Fibroblast of skin of scalp (primary cell): ENCODE results near the gene CRHBP.
"Not testable (repeated sequence)": the region's sequence is repeated elsewhere in the genome, so short reads cannot be mapped to it uniquely, and the experiment has no call there.

Experiments used
- DNase-seq: peaks from one replicate; pipeline ENCODE4 v3.0.0-alpha.2; 2013

Gene CRHBP

DNA sequence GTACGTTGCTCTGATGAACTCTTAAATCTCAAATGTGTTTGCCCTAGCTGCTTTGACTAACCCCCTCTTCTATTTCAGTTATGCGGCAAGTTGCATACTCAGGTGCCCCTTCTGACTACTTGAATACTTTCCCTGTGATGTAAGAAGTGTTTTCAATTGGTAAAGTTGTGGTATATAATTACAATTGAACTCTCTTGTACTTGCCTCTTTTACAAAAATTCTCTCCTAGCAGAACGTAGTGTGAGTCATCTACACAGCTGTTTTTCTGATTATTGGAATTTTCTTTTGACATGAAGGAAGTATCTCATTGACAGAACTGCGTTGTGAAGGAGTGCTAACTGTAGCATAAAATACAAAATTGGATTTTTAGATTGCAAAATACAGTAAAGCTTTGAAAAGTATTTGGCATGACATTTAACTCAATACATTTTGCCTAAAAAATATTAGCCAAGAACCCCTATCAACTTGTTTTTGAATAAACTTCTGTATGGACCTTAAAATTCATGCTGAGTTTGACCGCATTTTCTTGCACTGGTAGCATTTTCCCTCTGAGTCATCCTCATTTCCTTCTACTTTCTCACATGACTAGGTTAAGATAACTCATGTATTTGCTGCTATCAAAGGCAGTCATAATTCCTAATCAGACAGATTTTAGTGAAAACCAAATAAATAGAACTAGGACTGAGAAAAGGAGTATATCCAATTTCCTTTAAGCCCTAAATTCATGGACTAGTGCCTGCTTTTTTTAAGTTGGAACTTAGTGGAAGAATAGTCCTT is 6.3 kb downstream of the CRHBP start:
- peak; percentile 59 for DNase-seq

DNA sequence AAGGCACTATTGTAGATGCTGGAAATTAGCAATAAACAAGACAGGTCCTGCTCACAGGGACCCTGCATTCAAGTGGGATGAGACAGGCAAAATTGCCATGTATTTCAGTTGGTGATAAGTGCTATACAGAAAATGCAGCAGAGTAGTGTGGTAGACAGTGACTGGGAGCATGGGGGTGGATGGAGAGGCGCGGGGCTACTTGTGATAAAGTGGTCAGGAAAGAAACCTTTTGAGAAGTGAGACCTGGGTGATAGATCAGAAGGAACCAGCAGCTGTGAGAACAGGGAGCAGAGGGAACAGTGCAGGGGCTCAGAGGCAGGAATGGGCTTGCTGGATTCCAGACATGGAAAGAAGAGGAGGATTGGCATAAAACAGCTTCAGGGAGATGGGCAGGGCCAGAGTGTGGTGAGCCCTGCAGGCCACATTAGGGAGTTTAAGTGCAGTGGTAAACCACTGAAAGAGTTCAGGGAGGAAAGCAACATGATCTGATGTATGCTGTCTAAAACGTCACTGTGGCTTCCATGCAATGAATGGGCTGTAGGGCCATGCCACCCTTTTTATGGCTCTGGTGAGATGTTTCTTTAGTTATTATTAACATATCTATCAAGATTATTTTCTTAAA is 7.3 kb downstream of the CRHBP start:
- DNase-seq: no peak

DNA sequence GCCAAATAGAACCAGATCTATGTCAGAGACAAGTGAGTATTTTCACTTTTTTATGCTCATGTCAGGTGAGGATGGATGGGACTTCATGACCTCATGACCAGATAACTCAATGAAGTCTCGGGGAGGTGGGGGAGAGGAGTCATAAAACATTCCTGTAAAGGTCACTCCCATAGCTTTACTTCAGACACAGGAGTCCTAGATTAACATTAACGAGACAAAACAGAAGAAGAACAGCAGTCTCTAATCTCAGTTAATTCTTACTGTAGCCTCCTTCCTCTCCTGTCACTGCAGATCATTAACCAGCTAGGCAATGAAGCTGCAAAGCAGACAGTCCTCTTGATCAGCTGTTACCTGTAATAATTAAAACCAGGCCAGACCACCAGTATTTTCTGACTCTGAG is 11.2 kb downstream of the CRHBP start:
- DNase-seq: no peak

DNA sequence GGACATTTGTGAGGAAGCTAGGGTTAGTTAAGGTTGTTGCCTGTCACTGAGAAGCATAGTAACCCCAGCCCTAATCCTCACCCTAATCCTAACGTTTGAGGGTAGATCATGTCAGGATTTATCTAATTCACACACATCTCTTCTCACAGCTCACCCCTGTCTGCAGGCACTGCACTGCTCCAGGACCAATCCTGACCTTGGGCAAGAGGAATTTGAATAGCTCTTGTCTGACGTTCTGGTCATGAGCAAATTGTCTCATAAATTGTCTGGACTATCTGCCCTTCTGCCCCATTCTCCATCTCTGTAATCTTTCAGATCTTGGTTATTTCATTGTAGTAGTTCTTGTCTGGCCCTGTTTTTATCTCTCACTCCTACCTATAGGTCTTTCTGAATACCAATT is 18.7 kb downstream of the CRHBP start:
- DNase-seq: no peak

DNA sequence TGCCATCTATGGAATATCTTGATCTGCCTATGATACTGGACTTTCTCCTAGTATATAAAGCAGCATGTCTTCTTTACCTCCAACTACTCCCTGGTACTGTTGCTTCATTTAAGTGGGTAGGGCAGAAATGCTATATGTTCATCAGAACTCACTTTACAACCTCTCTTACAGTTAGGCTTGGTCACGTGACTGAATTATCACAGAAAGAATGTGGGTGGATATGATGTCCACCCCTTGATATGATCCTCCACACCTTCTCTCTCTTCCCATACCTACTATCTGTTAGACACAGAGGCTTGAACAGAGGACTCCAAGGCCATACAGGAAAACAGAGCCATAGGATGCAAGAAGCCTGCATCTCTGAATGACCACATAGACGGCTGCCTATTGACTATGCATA is 19.8 kb downstream of the CRHBP start:
- no peak for DNase-seq

DNA sequence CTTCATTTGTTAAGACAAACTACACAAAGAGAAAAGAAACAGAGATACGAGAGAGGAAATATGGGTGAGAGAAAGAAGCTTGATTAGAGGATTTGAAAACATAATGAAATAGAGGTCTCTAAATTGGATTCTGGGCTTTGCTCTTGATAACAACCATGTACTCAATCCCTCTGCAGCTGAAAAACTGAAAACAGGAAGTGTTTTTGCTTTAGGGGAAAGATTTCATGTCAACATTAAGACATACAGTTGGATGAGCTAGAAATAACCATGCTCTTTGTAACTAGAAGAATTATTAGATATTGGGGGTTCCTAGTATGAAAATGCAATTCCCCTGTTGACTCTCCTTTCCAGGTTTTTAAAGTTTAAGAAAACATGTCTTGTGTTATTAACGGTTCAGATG is 21.9 kb downstream of the CRHBP start:
- DNase-seq: no peak

DNA sequence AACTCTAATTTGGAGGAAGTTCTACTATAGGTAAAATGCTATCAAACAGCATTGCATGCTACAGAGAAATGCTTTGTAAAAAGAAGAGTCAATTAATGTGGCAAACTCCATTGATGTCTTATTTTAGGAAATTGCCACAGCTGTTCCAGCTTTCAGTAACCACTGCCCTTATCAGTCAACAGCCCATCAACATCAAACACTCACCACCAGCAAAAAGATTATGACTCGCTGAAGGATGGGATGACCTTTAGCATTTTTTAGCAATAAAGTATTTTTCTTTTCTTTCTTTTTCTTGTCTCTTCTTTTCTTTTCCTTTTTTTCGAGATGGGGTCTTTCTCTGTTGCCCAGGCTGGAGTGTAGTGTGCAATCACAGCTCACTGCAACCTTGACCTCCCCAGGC is 26.0 kb downstream of the CRHBP start:
- no peak for DNase-seq

DNA sequence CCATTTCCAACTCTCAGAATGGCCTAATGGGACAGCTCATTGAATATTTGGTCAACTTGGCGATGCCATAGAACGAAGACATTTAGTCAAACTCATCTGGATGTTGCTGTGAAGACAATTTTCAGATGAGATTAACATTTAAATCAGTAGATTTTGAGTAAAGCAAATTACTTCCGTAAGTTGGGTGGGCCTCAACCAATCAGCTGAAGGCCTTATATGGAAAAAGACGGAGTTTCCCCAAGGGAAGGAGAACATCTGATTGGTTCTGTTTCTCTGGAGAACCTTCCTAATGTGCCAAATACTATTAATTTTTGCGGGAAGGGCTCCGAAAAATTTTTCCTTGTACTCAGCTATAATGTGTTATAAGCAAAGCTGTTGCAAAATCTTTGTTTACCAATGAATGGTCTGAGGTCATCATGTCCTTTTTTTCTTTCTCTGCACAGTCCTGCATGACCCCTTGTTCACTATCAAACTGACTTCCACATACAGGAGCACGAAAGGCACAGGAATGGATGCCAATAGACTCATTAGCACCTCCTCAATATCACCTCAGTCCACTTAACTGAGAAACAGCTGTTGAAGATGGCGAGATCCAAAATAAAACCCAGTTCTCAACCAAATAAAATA is 27.8 kb downstream of the CRHBP start:
- no peak for DNase-seq

DNA sequence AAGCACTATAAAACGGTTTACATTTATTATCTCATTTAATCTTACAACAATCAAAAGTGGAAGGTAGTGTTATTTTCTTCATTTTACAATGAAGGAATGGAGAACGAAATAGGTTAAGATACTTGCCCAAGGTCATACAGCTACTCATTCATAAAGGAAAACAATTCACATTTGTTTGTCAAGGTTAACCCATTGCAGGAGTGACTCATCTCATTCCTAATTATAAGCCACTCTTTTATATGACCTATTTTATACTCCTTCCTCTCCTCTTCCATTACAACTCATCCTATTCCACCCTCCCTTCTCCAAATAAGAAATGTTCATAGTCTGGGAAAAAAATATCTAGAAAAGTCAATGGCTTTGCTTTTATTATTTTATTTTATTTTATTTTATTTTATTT is 29.6 kb downstream of the CRHBP start:
- no peak for DNase-seq

DNA sequence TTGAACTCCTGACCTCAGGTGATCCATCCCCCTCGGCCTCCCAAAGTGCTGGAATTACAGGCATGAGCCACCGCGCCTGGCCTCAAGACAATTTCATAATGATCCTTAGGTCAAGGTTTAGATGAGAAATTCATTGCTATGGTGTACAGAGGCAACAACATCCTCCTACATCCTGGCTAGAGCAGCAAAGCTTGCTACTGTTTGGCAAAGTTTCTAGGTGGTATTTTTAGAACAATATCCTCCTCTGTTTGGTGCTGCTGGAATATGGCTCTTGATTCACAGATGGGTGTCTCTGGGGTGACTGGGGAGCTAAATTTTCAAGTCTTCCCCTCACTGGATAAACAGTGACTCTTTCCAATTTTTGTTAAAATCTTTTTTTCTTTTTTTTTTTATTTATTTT is 30.6 kb downstream of the CRHBP start:
- DNase-seq: no peak

DNA sequence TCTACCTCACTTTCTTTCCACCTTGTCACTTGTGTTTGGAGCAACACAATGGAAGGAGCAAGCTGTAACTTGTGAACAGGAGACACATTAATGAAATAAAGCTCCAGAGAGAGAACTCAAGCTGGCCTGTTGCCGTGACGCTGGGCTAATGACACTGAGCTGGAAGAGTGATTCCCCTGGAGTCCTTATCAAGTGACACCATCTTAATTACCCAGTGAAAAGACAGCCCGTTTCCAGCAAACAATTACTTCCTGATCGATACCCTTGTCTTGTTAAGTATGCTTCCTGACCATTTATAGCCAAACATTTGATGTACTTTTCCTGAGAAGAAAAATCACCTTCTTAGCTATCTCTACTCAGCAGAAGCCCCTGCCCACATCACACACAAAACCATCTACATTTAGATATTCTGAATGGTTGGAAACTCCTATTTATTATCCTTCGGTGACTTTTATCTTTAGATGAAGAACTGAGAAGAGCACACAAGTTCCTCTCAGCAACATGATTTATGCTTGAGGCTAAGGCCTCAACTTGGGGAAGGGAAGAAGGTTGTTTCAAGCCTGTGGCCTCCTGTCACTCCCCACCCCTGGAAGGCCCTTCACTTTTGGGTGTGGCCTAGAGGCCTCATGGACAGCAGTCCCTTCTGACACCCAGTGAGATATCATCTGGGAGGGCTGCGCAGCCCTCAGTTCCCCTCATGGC is 34.1 kb downstream of the CRHBP start:
- no peak for DNase-seq

DNA sequence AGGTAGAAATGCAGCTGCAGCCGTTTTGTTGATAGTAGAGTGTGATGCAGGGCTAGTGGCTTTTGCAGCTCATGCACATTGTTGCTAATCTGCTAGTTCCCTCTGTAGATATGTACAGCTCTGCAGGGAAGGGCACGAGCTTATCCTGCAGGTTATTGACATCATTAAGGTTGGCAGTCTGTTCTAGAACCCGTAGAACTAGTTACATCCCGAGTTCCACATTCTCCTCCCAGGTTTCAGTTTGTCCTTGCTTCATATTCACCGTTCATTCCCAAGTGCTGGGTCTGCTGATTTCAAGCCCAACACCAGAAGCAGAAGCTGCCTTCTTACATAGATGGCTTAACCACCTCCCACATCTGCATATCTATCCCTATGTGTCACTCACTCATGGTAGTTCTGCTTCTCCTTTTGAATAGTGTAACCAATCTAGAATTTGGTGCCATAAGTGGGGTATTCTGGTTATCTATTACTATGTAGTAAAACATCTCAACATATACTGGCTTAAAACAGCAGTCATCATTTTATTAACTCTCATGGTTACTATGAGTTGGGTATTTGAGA is 38.1 kb downstream of the CRHBP start:
- DNase-seq: no peak

DNA sequence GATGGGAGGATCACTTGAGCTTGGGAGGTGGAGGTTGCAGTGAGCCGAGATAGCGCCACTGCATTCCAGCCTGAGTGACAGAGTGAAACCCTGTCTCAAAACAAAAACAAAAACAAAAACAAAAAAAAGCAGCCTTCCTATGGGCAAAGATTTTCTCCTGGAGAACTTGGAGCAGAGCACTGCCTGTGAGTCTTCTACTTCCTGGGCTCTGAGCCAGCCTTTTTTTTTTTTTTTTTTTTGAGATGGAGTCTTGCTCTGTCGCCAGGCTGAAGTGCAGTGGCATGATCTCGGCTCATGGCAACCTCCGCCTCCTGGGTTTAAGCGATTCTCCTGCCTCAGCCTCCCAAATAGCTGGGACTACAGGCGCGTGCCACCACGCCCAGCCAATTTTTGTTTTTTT is 40.6 kb downstream of the CRHBP start:
- DNase-seq: not testable (repeated sequence)

DNA sequence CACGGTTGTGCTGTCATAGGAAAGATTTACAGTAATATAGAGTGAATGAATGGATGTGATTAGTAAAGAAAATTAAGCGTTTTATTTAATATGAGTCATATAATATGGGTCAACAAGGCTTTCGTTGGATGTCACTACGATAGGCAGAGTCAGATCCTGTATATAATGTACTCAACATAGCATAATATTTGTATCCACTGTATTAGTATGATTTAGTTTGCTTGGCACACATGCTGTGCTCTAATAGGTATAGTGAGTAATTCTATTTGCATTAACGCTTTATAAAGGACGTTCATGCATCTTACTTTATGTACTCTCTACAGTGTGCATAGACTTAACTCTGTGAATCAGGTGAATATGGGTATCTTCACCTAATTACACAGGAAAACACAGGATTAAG is 41.5 kb downstream of the CRHBP start:
- DNase-seq: no peak

DNA sequence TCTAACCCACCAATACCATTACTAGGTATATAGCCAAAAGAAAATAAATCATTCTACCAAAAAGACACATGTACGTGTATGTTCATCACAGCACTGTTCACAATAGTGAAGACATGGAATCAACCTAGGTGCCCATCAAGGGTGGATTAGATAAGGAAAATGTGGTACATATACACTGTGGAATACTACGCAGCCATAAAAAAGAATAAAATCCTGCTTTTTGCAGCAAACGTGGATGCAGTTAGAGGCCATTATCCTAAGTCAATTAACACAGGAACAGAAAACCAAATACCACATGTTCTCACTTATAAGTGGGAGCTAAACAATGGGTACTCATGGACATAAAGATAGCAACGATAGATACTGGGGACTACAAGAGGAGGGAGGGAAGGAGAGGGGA is 45.4 kb downstream of the CRHBP start:
- DNase-seq: not testable (repeated sequence)

DNA sequence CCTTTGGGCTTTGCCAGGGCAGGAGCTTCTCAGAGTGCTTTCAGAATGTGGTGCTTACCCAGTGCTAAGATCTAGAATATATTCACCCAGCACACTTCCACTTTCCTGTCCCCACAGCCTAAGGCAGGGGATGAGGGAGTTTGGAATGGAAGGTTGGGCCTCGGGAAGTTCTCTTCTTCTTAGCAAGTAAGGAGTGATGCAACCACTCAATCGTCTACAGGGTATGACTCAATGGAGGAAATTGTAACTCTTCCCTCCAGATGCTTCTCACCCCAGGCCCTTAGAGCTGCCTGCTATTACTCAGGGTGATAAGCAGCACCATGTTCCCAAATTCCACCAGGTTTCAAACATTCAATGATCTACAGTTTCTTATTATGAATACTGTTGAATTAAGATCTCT is 46.6 kb downstream of the CRHBP start:
- DNase-seq: peak; percentile 68

DNA sequence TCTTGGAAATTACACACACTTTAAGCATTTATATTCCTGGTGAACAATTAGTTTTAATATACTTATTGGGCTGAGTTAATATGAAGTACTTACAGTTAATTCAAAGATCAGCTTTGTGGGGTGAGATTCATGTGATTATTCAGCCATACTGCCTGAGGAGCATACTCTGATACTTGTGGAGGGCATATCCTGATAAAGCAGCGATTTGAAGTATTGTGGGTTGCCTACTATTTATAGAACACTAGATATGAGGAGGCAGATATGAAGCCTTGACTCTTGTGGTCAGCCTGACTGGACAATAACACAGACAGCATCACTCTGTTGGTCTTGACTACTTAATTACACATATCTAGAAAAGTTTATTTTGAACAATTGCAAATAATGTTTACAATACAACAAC is 50.4 kb downstream of the CRHBP start:
- DNase-seq: no peak

DNA sequence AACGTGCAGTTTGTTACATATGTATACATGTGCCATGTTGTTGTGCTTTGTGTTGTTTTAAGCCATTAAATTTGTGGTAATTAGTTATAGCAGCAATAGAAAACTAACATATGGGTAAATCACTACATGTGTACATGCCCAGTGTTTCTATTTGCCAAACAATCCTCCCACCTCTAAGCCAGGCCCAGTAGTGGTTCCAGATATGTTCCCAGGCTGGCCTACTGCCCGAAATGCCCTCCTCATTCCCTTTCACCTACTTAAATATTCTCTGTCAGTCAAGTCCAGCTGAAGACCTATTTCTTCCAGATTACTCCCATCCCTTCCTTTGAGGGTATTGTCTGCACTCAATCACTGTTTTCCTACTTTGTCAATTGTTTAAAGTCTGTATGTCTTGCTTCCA is 53.3 kb downstream of the CRHBP start:
- DNase-seq: no peak

DNA sequence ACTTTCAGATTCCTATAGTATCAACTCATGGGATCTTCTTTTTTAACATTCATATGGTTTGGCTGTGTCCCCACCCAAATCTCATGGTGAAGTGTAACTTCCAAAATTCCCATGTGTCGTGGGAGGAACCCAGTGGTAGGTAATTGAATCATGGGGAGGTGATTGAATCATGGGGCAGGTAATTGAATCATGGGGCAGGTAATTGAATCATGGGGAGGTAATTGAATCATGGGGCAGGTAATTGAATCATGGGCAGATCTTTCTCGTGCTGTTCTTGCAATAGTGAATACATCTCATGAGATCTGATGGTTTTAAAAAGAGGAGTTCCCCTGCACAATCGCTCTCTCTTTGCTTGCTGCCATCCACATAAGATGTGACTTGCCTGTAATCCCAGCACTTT is 55.6 kb downstream of the CRHBP start:
- DNase-seq: no peak

DNA sequence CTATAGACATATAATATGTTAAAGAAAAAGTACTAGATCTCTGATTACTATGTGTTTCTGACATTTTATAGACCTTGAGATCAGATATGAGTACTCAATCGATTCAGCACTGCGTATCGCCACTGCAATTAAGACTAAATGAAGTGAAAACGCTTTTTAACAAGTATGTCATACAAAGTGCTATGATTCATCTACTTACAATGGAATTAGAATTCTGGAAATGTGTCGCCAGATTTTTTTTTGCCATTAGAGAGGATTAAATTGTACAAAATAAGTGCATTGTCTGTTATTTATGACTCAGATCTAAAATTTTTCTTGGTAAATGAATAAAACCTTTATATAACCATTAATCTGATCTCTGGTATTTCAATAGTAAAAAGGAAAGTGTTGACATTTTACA is 57.4 kb downstream of the CRHBP start:
- DNase-seq: no peak

DNA sequence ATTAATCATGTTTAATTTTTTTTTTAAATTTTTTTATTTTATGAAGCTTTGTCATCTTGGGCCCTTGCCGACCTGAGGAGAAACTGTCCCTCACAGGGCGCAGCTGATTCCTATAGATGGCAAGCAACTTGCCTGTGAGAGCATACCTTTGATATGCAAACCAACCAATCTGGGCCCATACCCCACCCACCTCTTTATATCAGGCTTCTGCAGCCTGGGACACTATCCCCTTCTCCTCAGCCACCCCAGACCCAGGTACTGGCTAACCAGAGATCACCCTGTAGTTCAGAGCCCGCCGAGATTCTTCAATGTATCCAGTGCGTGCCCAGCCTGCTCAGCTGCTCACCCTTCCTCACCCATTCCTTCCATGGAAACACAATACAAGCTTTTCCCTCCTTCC is 58.7 kb downstream of the CRHBP start:
- no peak for DNase-seq

DNA sequence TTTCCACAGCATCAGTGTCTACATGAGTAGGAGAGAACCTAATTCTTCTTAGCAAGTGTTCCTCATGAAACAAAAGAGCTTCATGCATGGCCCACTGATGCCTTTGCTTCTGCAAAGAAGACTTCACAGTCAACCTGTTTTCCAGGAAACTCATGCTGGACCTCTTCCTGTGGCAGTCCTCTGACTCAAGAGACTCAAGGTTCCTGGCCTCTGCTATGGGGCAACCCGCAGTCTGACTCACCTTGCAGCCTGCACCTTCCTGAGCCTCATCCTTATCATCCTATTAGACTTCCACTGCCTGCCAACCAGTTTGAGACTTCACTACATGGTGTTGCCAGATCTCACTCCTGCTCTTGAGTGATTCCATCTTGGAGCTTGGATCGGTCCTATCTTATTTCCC is 59.8 kb downstream of the CRHBP start:
- DNase-seq: no peak

DNA sequence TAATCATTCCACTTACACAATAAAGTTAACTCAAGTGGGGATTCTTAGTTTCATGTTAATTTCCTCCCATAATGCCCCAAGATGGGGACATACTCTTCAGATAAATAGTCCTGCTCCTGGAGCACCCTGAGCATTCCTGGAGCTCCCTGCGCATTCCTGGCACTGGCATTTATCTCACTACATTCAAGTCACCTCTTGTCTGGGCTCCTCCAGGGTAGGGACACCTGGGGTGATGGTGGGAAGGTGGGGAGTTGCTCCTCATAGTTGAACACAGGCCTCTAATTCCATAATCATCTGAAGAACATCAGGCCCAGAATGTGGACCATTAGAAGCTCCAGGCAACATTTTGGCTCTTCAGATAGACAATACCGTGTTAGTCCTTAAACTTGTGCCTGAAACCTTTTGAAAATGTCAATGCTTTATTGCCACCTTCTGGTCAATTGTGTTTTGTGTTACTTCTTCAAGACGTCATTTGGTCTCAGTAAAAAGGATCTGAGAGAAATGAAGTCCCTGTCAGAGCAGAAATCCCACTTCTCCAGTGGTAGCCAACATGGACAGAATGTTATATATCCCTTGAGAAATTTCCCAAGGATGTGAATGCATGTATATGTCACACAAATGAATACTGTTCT is 63.2 kb downstream of the CRHBP start:
- DNase-seq: peak; percentile 63
